Measurements from ENCODE around the gene NDUFAF5. TPM values are rescaled to one million over a fixed set of nuclear protein-coding genes. Genes with fewer than 3 reads are reported as not detected.

NDUFAF5 gene
- total RNA-seq, 1 experiment from 2014 or later, result 40.2 TPM

- H2BK120ac ChIP-seq (ENCODE audit: low read depth, low read length, poor library complexity, severe bottlenecking), result no peak overlapping the region
- TF ChIP-seq CTCF (conservative IDR thresholded peaks at IDR 0.05), result peak; percentile 75
- H3T11ph ChIP-seq (ENCODE audit: low read length), result no peak overlapping the region
- no peak overlapping the region for H4K5ac ChIP-seq (ENCODE audit: insufficient read length, low read depth, low read length)
- H3K79me2 ChIP-seq (ENCODE audit: insufficient read depth, low read length), result no peaks in the 10 kb centered on the region
- no peaks in the 10 kb centered on the region for H3K9me3 ChIP-seq (ENCODE audit: control insufficient read depth, low read depth, low read length)
- H3K23ac ChIP-seq (ENCODE audit: insufficient read length, low read depth, low read length), result no peak overlapping the region
- no peak overlapping the region for H3K27ac Mint-ChIP-seq
- no peak overlapping the region for H3K27ac ChIP-seq (ENCODE audit: insufficient read length, low read depth, low read length)
- H4K91ac ChIP-seq (ENCODE audit: insufficient read length, low read depth, low read length), result no peak overlapping the region
- no peak overlapping the region for H3K4me3 Mint-ChIP-seq
- no peaks in the 10 kb centered on the region for H3K23me2 ChIP-seq (ENCODE audit: insufficient read length, low read depth, low read length, poor library complexity, severe bottlenecking)
- peaks cover 6 to 7% of the 10 kb centered on the region in 2 experiments for H3K4me1 Mint-ChIP-seq
- no peaks in the 10 kb centered on the region for H3K27me3 Mint-ChIP-seq (ENCODE audit: low read depth)
- peak; percentile 38 for DNase-seq
- no peaks in the 10 kb centered on the region for H3K27me3 ChIP-seq (ENCODE audit: insufficient read depth, low read length)
- no peak overlapping the region for H2AFZ ChIP-seq (ENCODE audit: low read length)
- no peak overlapping the region for H2BK12ac ChIP-seq (ENCODE audit: insufficient read length, low read depth, low read length)
- no peak overlapping the region for H2BK20ac ChIP-seq (ENCODE audit: low read depth, low read length, poor library complexity, severe bottlenecking)
- no peaks in the 10 kb centered on the region for H3K4me1 ChIP-seq (ENCODE audit: insufficient read depth, low read length)
- H2BK5ac ChIP-seq (ENCODE audit: insufficient read length, low read length), result no peak overlapping the region
- H3K56ac ChIP-seq (ENCODE audit: insufficient read length, low read depth, low read length), result no peak overlapping the region
- no peak overlapping the region for H3K4ac ChIP-seq (ENCODE audit: low read depth, low read length)
- H4K20me1 ChIP-seq (ENCODE audit: control insufficient read depth, insufficient read depth, insufficient read length), result no peaks in the 10 kb centered on the region
- no peak overlapping the region for H3K4me2 ChIP-seq (ENCODE audit: insufficient read depth, insufficient read length, low read length)
- peaks cover 0 to 32% (median 24%) of the 10 kb centered on the region in 3 experiments; a peak in 6 of 7 replicates for H3K36me3 Mint-ChIP-seq (ENCODE audit: insufficient read depth in 1 of 3, low read depth in 3 of 3)
- H3K14ac ChIP-seq (ENCODE audit: insufficient read depth, low read length), result no peak overlapping the region
- no peak overlapping the region for H3K18ac ChIP-seq (ENCODE audit: insufficient read length, low read depth, low read length)
- no peak overlapping the region for H2AK5ac ChIP-seq (ENCODE audit: insufficient read length, low read length)
- no CpG with 5 or more reads among the region's 5 CpGs for WGBS (ENCODE audit: extremely low coverage, insufficient read length, low lambda C conversion rate)
- no peaks in the 10 kb centered on the region for H3K79me1 ChIP-seq (ENCODE audit: insufficient read depth, low read depth, low read length, poor library complexity, severe bottlenecking)
- H4K8ac ChIP-seq (replicated peaks; ENCODE audit: insufficient read length, low read depth, low read length), result no peak overlapping the region
- no peak overlapping the region for H3K9ac ChIP-seq (ENCODE audit: extremely low read depth, insufficient read length, low read length)
- no peak overlapping the region for H2BK15ac ChIP-seq (ENCODE audit: low read depth, low read length)
- no peaks in the 10 kb centered on the region for H3K9me3 Mint-ChIP-seq
Measured at GRCh38 chr20:13819885-13820645, 35.2 kb downstream of the NDUFAF5 start.

Measured in H9 (cell line).